ENCODE results near the gene OR52B6.
"Not testable (repeated sequence)": the region's sequence is repeated elsewhere in the genome, so short reads cannot be mapped to it uniquely, and the experiment has no call there.

Gene OR52B6

GRCh38 chr11:5574654-5575053 lies 6.0 kb upstream of the OR52B6 start:
- H3K4me3 ChIP-seq (ENCODE audit: low read depth, low read length): no peak overlapping the region
- no peak for TF ChIP-seq CTCF (IDR thresholded peaks at IDR 0.05; ENCODE audit: low read depth, low read length)

GRCh38 chr11:5575152-5575551 lies 5.5 kb upstream of the OR52B6 start:
- TF ChIP-seq CTCF (IDR thresholded peaks at IDR 0.05; ENCODE audit: low read depth, low read length): no peak
- no peak overlapping the region for H3K4me3 ChIP-seq (ENCODE audit: low read depth, low read length)

- TF ChIP-seq CTCF (IDR thresholded peaks at IDR 0.05; ENCODE audit: low read depth, low read length): no peak
- H3K4me3 ChIP-seq (ENCODE audit: low read depth, low read length): no peak overlapping the region
These were observed 3.6 kb upstream of the OR52B6 start for GRCh38 chr11:5577101-5577500.

GRCh38 chr11:5581014-5581413 lies 337 bp downstream of the OR52B6 start:
- no peak for TF ChIP-seq CTCF (IDR thresholded peaks at IDR 0.05; ENCODE audit: low read depth, low read length)
- H3K4me3 ChIP-seq (ENCODE audit: low read depth, low read length): no peak overlapping the region

GRCh38 chr11:5584458-5584857 lies 3.8 kb downstream of the OR52B6 start:
- H3K4me3 ChIP-seq (ENCODE audit: low read depth, low read length): not testable (repeated sequence)

GRCh38 chr11:5589906-5590305 lies 9.2 kb downstream of the OR52B6 start:
- not testable (repeated sequence) for H3K4me3 ChIP-seq (ENCODE audit: low read depth, low read length)

- H3K4me3 ChIP-seq (ENCODE audit: low read depth, low read length): no peak overlapping the region
- TF ChIP-seq CTCF (IDR thresholded peaks at IDR 0.05; ENCODE audit: low read depth, low read length): no peak
These were observed 10.9 kb downstream of the OR52B6 start for GRCh38 chr11:5591613-5592012.

- no peak for TF ChIP-seq CTCF (IDR thresholded peaks at IDR 0.05; ENCODE audit: low read depth, low read length)
These were observed 11.9 kb downstream of the OR52B6 start for GRCh38 chr11:5592615-5593014.

GRCh38 chr11:5593146-5593545 lies 12.5 kb downstream of the OR52B6 start:
- no peak for TF ChIP-seq CTCF (IDR thresholded peaks at IDR 0.05; ENCODE audit: low read depth, low read length)
- no peak overlapping the region for H3K4me3 ChIP-seq (ENCODE audit: low read depth, low read length)

More at GRCh38 chr11:5592615-5593014, 11.9 kb downstream of the OR52B6 start:
- H3K4me3 ChIP-seq (ENCODE audit: low read depth, low read length): no peak overlapping the region

All from WI38 (cell line).